ENCODE measurements around the gene KAT7. TPM values are rescaled to one million over a fixed set of nuclear protein-coding genes. Genes with fewer than 3 reads are reported as not detected.
A peak's percentile ranks its signal among the peaks of the same experiment; 100 is the strongest.

Gene KAT7
- total and polyA plus RNA-seq, 9 donors: 25.0 to 31.8 (median 26.7) TPM

- Histone ChIP-seq H3K9me3 (replicated peaks; ENCODE audit: control insufficient read depth, low read depth, low read length) (no peaks in the 10 kb centered on the region), H3K4me3 (ENCODE audit: low read length) (no peak overlapping the region), H3K27me3 (ENCODE audit: control insufficient read depth, insufficient read depth, low read length) (no peaks in the 10 kb centered on the region), H3K4me1 (ENCODE audit: control insufficient read depth, insufficient read depth, low read length) (no peaks in the 10 kb centered on the region), H3K36me3 (ENCODE audit: control insufficient read depth, insufficient read depth, low read length) (peaks cover 63% of the 10 kb centered on the region), H3K27ac (ENCODE audit: low read length) (no peak overlapping the region)
- WGBS (ENCODE audit: insufficient coverage): 96% methylated on average over 8 of the region's 8 CpGs
- DNase-seq: no peak
These were observed 9.7 kb downstream of the KAT7 start for GRCh38 chr17:49798182-49798581.

DNA sequence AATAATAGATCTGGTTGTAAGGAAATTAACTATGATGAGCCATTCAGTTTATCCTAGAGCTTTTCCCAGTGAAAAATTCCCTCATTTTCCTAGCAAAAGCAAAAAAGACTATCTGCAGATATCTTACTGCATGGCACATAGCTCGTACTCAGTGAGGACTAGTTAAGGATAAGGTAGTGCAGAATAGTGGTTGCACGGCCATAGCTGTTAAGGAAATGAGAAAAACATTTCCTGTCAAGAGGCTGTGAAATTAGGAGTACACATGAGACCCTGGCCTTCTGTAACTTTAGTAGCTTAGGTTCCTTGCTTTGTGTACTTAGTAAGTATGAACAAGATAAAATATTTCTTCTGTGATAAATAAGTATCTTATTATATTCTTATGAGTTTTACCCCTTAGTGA lies 10.3 kb downstream of the KAT7 start:
- WGBS (ENCODE audit: insufficient coverage): no CpG with 5 or more reads among the region's 2 CpGs
- H3K27ac ChIP-seq (ENCODE audit: low read length): no peak overlapping the region

GRCh38 chr17:49809056-49809455 lies 20.6 kb downstream of the KAT7 start:
- no peaks in the 10 kb centered on the region for H3K9me3 ChIP-seq (replicated peaks; ENCODE audit: control insufficient read depth, low read depth, low read length)
- no peaks in the 10 kb centered on the region for H3K27me3 ChIP-seq (ENCODE audit: control insufficient read depth, insufficient read depth, low read length)
- H3K4me1 ChIP-seq (ENCODE audit: control insufficient read depth, insufficient read depth, low read length): no peaks in the 10 kb centered on the region
- no peak overlapping the region for H3K27ac ChIP-seq (ENCODE audit: low read length)
- no peak overlapping the region for H3K4me3 ChIP-seq (ENCODE audit: low read length)
- WGBS (ENCODE audit: insufficient coverage): 88% methylated on average over 2 of the region's 4 CpGs
- peaks cover 44% of the 10 kb centered on the region for H3K36me3 ChIP-seq (ENCODE audit: control insufficient read depth, insufficient read depth, low read length)
- DNase-seq: no peak

More for the DNA sequence above, 10.3 kb downstream of the KAT7 start:
- Histone ChIP-seq H3K4me3 (ENCODE audit: low read length) (no peak overlapping the region), H3K27me3 (ENCODE audit: control insufficient read depth, insufficient read depth, low read length) (no peaks in the 10 kb centered on the region), H3K36me3 (ENCODE audit: control insufficient read depth, insufficient read depth, low read length) (peaks cover 59% of the 10 kb centered on the region), H3K9me3 (replicated peaks; ENCODE audit: control insufficient read depth, low read depth, low read length) (no peaks in the 10 kb centered on the region), H3K4me1 (ENCODE audit: control insufficient read depth, insufficient read depth, low read length) (no peaks in the 10 kb centered on the region)
- no peak for DNase-seq

DNA sequence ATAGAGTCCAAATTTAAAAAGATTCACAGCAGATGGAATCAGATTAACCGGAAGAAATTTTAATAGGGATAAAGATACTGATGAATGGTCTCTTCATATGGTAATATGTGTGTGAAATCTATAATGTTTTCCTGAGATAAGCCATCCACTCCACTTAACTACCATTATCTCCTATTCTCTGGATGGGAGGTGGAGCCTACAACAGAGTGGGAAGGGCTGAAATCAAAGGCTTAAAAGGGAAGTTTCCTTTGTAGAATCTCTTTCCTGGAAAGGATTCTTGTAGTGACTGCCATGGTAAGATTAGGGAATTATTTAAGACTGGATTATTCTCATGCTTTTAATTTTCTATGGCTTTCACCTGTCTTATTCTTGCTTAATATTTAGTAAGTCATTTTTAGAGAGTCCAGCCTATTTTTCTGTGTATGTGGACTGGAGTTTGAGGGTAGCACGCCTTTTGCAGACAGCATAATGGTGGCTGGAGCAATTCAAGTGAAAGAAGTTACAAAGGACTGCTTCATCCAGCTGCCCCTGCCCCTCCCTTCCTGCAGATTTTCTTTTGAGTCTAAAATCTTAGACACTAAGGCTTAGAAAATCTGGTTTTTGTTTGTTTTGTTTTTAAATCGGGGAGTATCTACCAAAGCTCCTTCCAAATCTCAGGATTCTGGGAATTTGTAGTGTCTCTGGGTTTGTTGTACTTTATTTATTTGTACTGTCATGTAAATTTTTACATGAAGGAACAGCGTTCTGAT lies 26.5 kb downstream of the KAT7 start:
- no peak overlapping the region for H3K27ac ChIP-seq (ENCODE audit: low read length)
- no peaks in the 10 kb centered on the region for H3K9me3 ChIP-seq (replicated peaks; ENCODE audit: control insufficient read depth, low read depth, low read length)
- H3K4me3 ChIP-seq (ENCODE audit: low read length): no peak overlapping the region
- no peaks in the 10 kb centered on the region for H3K27me3 ChIP-seq (ENCODE audit: control insufficient read depth, insufficient read depth, low read length)
- H3K4me1 ChIP-seq (ENCODE audit: control insufficient read depth, insufficient read depth, low read length): no peaks in the 10 kb centered on the region
- peaks cover 66% of the 10 kb centered on the region for H3K36me3 ChIP-seq (ENCODE audit: control insufficient read depth, insufficient read depth, low read length)
- WGBS (ENCODE audit: insufficient coverage): no CpG with 5 or more reads among the region's 4 CpGs
- no peak for DNase-seq

GRCh38 chr17:49815761-49816281 lies 27.3 kb downstream of the KAT7 start:
- no peaks in the 10 kb centered on the region for H3K4me1 ChIP-seq (ENCODE audit: control insufficient read depth, insufficient read depth, low read length)
- no peaks in the 10 kb centered on the region for H3K27me3 ChIP-seq (ENCODE audit: control insufficient read depth, insufficient read depth, low read length)
- H3K27ac ChIP-seq (ENCODE audit: low read length): no peak overlapping the region
- DNase-seq: peak; percentile 37
- no peak overlapping the region for H3K4me3 ChIP-seq (ENCODE audit: low read length)
- WGBS (ENCODE audit: insufficient coverage): 34% methylated on average over 8 of the region's 9 CpGs
- no peaks in the 10 kb centered on the region for H3K9me3 ChIP-seq (replicated peaks; ENCODE audit: control insufficient read depth, low read depth, low read length)
- H3K36me3 ChIP-seq (ENCODE audit: control insufficient read depth, insufficient read depth, low read length): peaks cover 65% of the 10 kb centered on the region

GRCh38 chr17:49817993-49818392 lies 29.5 kb downstream of the KAT7 start:
- Histone ChIP-seq H3K27ac (ENCODE audit: low read length) (no peak overlapping the region), H3K9me3 (replicated peaks; ENCODE audit: control insufficient read depth, low read depth, low read length) (no peaks in the 10 kb centered on the region), H3K4me1 (ENCODE audit: control insufficient read depth, insufficient read depth, low read length) (peaks cover 3% of the 10 kb centered on the region), H3K4me3 (ENCODE audit: low read length) (no peak overlapping the region), H3K27me3 (ENCODE audit: control insufficient read depth, insufficient read depth, low read length) (no peaks in the 10 kb centered on the region), H3K36me3 (ENCODE audit: control insufficient read depth, insufficient read depth, low read length) (peaks cover 80% of the 10 kb centered on the region)
- 90% methylated on average over 3 of the region's 4 CpGs for WGBS (ENCODE audit: insufficient coverage)
- DNase-seq: no peak

GRCh38 chr17:49819138-49819537 lies 30.7 kb downstream of the KAT7 start:
- H3K27ac ChIP-seq (ENCODE audit: low read length): no peak overlapping the region
- H3K4me3 ChIP-seq (ENCODE audit: low read length): no peak overlapping the region
- WGBS (ENCODE audit: insufficient coverage): 92% methylated on average over 4 of the region's 5 CpGs
- no peaks in the 10 kb centered on the region for H3K9me3 ChIP-seq (replicated peaks; ENCODE audit: control insufficient read depth, low read depth, low read length)
- peaks cover 3% of the 10 kb centered on the region for H3K4me1 ChIP-seq (ENCODE audit: control insufficient read depth, insufficient read depth, low read length)
- no peak for DNase-seq
- no peaks in the 10 kb centered on the region for H3K27me3 ChIP-seq (ENCODE audit: control insufficient read depth, insufficient read depth, low read length)
- H3K36me3 ChIP-seq (ENCODE audit: control insufficient read depth, insufficient read depth, low read length): peaks cover 81% of the 10 kb centered on the region

GRCh38 chr17:49819651-49820050 lies 31.2 kb downstream of the KAT7 start:
- H3K36me3 ChIP-seq (ENCODE audit: control insufficient read depth, insufficient read depth, low read length): peaks cover 82% of the 10 kb centered on the region
- 100% methylated on average over 1 of the region's 2 CpGs for WGBS (ENCODE audit: insufficient coverage)
- H3K9me3 ChIP-seq (replicated peaks; ENCODE audit: control insufficient read depth, low read depth, low read length): no peaks in the 10 kb centered on the region
- H3K27ac ChIP-seq (ENCODE audit: low read length): no peak overlapping the region
- H3K4me3 ChIP-seq (ENCODE audit: low read length): no peak overlapping the region
- no peak for DNase-seq
- no peaks in the 10 kb centered on the region for H3K27me3 ChIP-seq (ENCODE audit: control insufficient read depth, insufficient read depth, low read length)
- peaks cover 3% of the 10 kb centered on the region for H3K4me1 ChIP-seq (ENCODE audit: control insufficient read depth, insufficient read depth, low read length)

- 83% methylated on average over 1 of the region's 1 CpG for WGBS (ENCODE audit: insufficient coverage)
- Histone ChIP-seq H3K27me3 (ENCODE audit: control insufficient read depth, insufficient read depth, low read length) (no peaks in the 10 kb centered on the region), H3K9me3 (replicated peaks; ENCODE audit: control insufficient read depth, low read depth, low read length) (no peaks in the 10 kb centered on the region), H3K27ac (ENCODE audit: low read length) (no peak overlapping the region), H3K4me1 (ENCODE audit: control insufficient read depth, insufficient read depth, low read length) (peaks cover 3% of the 10 kb centered on the region), H3K4me3 (ENCODE audit: low read length) (no peak overlapping the region), H3K36me3 (ENCODE audit: control insufficient read depth, insufficient read depth, low read length) (peaks cover 77% of the 10 kb centered on the region)
- DNase-seq: no peak
These were observed 32.3 kb downstream of the KAT7 start for GRCh38 chr17:49820773-49821172.

DNA sequence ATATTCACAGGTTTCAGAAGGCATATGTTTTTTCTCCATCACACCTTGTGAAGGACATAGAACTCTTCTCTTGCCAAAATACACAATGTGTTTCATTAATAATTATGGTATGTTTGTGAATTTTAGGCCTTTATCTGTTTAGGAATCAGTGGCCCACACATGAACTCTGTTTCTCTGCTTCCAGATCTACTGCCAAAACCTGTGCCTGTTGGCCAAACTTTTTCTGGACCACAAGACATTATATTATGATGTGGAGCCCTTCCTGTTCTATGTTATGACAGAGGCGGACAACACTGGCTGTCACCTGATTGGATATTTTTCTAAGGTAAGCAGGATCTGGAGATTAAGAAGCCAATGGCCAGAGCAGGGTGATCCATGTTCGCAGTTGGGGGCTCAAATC lies 33.0 kb downstream of the KAT7 start:
- WGBS (ENCODE audit: insufficient coverage): no CpG with 5 or more reads among the region's 2 CpGs
- H3K4me1 ChIP-seq (ENCODE audit: control insufficient read depth, insufficient read depth, low read length): peaks cover 3% of the 10 kb centered on the region

More for the DNA sequence above, 33.0 kb downstream of the KAT7 start:
- DNase-seq: no peak
- Histone ChIP-seq H3K4me3 (ENCODE audit: low read length) (no peak overlapping the region), H3K27me3 (ENCODE audit: control insufficient read depth, insufficient read depth, low read length) (no peaks in the 10 kb centered on the region), H3K27ac (ENCODE audit: low read length) (no peak overlapping the region), H3K36me3 (ENCODE audit: control insufficient read depth, insufficient read depth, low read length) (peaks cover 77% of the 10 kb centered on the region), H3K9me3 (replicated peaks; ENCODE audit: control insufficient read depth, low read depth, low read length) (no peaks in the 10 kb centered on the region)
